SH-SY5Y (cell line): Measurements from ENCODE around the gene KLF7.

Experiments
- GATA2 ChIP-seq: IDR thresholded peaks from 2 replicates; pipeline ENCODE4 v1.6.1; 2011; ENCODE audit warnings: mild to moderate bottlenecking, low read depth, low read length
- GATA3 ChIP-seq: IDR thresholded peaks from 2 replicates; pipeline ENCODE4 v1.6.1; 2011; ENCODE audit warnings: low read depth, mild to moderate bottlenecking, low read length, moderate library complexity

DNA sequence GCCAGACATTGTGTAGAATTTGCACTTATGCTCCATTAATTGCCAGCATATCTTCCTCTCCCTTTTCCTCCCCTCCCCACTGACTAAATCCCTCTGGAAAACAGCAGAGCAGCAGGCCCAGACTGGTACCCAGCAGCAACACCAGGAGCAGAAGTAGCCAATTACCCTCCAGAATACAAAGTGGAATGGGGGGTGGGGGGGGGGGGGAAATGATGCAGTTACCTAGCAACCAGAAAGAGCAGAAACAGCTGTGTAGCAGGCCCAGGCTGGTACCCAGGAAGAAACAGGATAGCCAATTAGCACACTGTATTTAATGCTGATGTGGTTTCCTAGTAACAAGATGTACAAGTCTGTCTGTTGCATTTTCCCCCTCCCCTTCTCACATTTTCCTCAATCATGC is 52.3 kb downstream of the KLF7 start:
- no peak for TF ChIP-seq GATA2
- TF ChIP-seq GATA3, result no peak
